Mammary epithelial cell (primary cell): ENCODE results near the gene ARPIN.

Experiments used
- CTCF ChIP-seq, 2 donors: IDR thresholded peaks in 1 of 2; conservative IDR thresholded peaks in 1 of 2; 2 replicates each; pipeline ENCODE4 v1.5.1; 2011 to 2012; ENCODE audit warnings: inconsistent platforms in 2 of 2, low read length in 2 of 2, mild to moderate bottlenecking in 2 of 2, control low read depth in 1 of 2, low read depth in 1 of 2; ENCODE audit not compliant: insufficient read depth in 1 of 2; ENCODE audit errors: extremely low read depth in 1 of 2
- EZH2 ChIP-seq: IDR thresholded peaks from 2 replicates; pipeline ENCODE4 v1.6.1; 2012; ENCODE audit warnings: low read length, inconsistent platforms, borderline replicate concordance

DNA sequence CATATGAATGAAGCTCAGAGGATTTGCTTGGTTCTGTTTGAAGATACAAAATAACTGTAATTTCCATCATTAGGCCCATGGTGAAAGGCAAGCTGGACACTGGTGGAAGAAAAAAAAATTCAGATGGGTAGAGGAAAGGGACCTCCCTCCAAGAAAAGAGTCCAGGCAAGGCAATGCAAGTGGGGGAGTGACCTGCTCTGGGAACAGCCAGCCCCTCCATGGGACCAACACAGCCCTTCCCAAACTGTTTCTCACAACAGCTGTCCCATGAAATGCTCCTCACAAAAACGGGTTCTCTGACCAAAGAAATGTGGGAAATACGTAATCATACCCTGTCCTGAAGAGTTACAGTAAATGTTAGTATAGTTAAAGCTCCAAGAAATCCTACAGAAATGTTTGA lies 14.6 kb downstream of the ARPIN start:
- TF ChIP-seq CTCF (conservative IDR thresholded peaks at IDR 0.05 in 1 of 2, IDR thresholded peaks at IDR 0.05 in 1 of 2; ENCODE audit: extremely low read depth in 1 of 2, insufficient read depth in 1 of 2, low read depth in 1 of 2, low read length in 2 of 2) (no peak), EZH2 (no peak)
